NK-92 (cell line): ENCODE results near the gene ATF7IP.

Experiments used
- DNase-seq: peaks from one replicate; lab custom pipeline; 2025; ENCODE audit not compliant: unreplicated experiment; lab: John Stamatoyannopoulos, UW

ATF7IP gene

GRCh38 chr12:14473707-14474287 is 108.3 kb downstream of the ATF7IP start:
- DNase-seq, result no peak

GRCh38 chr12:14479004-14479403 is 113.5 kb downstream of the ATF7IP start:
- DNase-seq, result no peak

GRCh38 chr12:14481201-14481600 is 115.7 kb downstream of the ATF7IP start:
- no peak for DNase-seq

DNA sequence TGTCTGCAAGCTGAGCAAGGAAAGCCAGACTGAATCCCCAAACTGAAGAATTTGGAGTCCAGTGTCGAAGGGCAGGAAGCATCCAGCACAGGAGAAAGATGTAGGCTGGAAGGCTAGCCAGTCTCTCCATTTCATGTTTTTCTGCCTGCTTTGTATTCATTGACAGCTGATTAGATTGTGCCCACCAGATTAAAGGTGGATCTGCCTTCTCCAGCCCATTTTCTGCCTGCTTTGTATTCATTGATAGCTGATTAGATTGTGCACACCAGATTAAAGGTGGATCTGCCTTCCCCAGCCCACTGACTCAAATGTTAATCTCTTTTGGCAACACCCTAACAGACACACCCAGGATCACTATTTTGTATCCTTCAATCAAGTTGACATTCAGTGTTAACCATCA is 116.9 kb downstream of the ATF7IP start:
- DNase-seq, result no peak

DNA sequence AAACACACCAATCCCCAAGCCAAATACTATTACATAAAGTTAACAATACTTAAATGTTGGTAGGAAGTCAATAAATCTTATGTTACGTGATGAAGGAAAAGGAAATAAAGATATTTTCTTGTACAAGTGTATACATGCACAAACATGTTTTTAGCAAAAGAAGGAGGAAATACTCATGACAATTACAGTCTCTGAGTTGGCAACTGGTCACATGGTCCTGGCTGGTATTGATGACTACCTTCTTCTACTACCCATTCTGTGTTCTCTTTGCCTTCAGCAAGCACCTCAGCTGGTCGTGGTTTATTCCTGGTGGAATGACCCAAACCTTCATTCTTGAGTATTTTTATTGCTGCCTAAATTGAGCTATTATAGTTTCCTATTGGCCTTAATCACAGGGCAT is 117.4 kb downstream of the ATF7IP start:
- DNase-seq, result no peak

GRCh38 chr12:14495326-14495725 is 129.8 kb downstream of the ATF7IP start:
- no peak for DNase-seq

- DNase-seq, result no peak
These were observed 140.4 kb downstream of the ATF7IP start for GRCh38 chr12:14505626-14506596.

- DNase-seq, result no peak
These were observed 145.1 kb downstream of the ATF7IP start for GRCh38 chr12:14510574-14510973.

- no peak for DNase-seq
These were observed 148.8 kb downstream of the ATF7IP start for GRCh38 chr12:14514154-14514842.

DNA sequence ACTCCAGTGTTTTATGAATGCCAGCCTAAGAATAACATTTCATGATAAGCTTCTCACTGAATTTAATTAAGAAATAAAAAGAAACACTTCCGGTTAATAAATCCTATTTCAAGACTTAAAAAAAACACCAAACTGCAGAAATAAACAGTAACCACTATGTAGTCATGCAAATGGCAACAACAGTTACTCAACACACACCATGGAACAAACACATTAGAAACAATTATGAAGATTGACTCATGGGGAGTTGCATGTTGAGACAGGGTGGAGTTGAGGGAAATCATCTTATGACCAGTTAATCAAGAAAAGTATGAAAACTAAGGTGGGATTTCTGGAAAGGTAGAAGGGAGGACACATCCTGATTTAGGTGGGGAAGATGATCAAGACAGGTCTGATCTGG is 149.5 kb downstream of the ATF7IP start:
- DNase-seq, result no peak

DNA sequence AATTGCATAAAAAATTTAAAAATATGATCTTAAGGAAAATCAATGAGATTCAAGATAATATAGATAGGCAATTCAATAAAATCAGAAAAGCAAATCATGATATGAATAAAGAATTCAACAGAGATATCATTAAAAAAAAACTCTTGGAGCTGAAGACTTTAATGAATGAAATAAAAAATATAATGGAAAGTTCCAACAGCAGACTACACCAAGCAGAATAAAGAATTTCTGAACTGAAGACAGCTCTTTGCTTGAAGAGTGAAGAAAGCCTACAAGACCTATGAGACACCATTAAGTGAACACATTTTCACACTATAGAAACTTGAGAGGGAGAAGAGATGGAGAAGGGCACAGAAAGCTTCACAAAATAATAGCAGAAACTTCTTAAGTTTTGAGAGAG is 156.3 kb downstream of the ATF7IP start:
- DNase-seq, result no peak

GRCh38 chr12:14525964-14526363 is 160.5 kb downstream of the ATF7IP start:
- no peak for DNase-seq

DNA sequence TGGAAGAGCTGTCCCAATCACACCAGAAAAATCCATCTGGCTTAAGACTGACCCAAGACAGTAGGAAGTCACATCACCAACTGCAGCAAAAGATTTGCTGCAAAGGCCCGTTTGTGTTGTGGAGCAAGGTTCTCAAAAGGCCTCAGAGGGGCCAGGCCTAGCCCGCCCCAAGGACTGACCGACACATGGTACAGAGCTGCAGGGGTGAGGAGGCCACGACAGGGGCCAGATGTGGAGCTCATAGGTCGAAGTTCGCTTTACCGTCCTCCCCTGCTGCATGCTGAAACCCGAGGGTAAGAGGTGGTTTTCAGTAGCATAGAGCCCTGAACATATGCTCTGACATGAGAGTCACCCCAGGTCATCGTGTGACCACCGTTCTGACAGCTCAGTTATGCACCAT is 166.7 kb downstream of the ATF7IP start:
- no peak for DNase-seq

- no peak for DNase-seq
These were observed 171.6 kb downstream of the ATF7IP start for GRCh38 chr12:14537088-14537487.

DNA sequence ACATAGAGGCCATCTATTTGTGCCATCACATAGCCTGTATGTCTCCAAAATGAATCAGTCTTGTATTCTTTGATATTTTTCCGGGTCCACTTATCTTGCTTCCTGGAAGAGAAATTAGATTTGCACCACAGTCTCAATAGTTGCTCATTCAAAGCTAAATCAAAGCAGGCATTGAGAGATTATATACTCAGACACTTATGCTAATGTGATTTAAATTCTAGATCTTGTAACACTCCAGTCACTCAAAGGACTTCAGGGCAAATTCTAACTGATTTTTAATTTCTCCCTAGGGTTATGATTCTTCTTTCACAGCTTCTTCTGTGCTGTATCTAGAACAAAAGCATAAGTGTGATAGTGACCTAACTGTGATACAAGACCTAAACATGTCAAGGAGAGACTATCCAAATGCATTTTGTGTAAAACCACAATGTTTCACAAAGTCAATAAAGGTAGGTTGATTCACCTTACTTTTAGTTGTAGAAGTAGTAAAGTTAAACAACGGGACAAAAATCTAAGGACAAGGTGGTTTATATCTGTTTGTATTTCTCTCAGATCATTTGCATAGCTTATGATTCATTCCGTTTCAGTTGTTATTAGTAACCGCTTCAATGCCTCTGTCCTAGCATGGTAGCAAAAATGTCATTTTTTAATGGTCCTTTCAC is 175.4 kb downstream of the ATF7IP start:
- no peak for DNase-seq

DNA sequence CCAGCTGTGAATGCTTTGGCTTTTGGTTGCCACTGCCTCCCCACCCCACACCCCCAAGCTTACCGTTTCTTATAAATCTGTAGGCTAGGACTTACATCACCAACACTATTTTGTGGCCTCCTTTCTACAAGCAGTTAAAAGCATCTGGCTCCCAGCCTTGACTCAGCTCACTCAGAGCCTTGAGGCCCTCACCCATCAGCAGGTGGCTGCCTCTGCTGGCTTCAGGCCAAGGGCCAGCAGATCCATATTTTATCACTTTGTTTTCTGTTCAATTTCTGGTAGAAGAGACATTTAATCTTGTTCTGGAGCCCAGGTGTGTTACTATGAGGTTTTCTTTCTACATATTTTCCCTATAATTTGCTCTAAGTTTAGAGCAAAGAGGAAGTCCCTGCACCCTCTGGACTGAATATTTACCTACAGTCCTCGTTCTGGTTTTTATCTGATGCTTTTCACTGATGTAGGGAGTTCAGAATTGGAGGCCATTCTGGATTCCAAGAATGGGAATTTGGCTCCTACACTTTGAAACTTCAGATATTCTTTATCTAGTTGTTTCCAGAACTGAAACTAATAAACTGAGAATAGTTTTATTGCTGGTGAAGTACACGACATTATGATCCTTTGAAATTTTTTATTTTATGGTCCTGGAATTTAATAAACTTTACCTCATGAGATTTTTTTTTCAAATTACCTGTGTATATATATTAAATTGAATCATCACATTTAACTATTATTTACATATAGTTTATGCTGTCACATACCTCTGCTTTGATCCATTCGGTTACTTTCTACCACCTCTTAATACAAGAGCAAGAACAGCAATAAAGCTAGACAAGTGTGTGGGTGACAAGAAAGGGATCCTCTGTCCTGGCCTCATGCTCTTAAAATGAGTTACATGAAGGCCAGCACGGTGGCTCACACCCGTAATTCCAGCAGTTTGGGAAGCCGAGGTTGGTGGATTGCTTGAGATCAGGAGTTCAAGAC is 180.0 kb downstream of the ATF7IP start:
- no peak for DNase-seq

GRCh38 chr12:14547571-14547970 is 182.1 kb downstream of the ATF7IP start:
- no peak for DNase-seq

- no peak for DNase-seq
These were observed 183.1 kb downstream of the ATF7IP start for GRCh38 chr12:14548609-14549008.
